Hypothalamus (tissue), 51 donors: Measurements from ENCODE around the gene SYNE1.

Source experiments
- DNase-seq, 51 donors: peaks; one replicate each; lab custom pipeline; 2025; lab: John Stamatoyannopoulos, UW

SYNE1 gene

DNA sequence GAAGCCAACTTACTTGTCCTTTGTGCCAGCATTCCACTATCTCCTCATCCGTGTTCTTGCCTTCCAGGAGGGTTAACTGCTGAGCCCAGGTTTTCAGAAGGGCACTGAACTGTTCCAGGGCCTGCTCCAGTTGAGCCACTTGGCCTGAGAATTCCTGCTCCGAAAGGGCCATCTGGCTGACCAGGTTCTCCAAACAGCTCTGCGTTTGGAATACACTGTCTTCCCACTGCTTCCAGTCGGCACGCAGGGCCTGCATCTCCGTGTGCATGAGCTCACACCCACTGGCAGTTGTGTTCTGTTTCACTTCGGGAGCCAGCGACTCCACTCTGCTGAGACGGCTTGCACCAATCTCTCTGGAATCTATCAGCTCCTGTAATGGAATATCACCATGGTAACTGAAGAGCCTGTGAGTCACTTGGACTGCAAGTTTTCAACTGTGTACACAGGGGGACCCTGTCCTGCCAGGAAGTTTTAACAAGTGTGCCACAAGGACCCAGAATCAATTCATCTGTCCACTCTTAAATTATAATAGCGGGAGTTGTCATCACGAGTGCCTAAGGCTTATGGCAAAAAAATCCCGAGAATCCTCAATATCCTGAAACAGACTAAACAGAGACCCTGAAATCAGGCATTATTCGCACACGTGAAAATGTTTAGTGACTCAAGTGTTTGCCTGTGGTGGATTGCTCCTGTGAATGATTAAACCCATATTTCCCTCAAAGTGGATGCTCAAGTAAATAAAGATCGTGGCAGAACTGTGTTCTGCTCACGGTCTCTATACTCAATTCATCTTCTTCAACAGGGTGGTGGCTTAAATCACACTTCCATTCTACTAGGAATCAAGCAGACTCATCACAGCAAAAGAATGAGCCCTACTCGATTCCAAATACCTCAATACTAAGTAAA is 255.9 kb downstream of the SYNE1 start:
- DNase-seq: peak in 45 of 51 donors; percentile 8 to 83 (median 41)

DNA sequence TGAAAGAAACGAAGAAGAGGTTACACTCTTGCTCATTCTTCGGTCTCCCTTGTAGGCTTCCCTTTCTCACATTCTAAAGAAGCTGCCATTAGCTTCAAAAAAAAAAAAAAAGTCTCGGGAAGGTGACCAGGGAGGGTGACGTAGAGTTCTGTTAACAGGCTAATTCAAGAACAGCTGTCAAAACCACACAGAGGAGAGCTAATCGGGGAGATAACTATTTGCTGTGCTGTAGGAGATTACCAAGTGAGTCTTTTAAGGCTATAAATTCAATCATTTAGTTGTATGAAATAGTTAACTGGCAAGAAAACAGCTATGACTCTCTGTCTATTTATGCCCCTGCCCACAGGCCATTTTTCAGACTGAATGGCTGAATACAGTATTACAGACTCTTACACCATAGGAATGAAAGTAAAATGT is 256.8 kb downstream of the SYNE1 start:
- peak in 3 of 51 donors; percentile 8 to 72 (median 27) for DNase-seq

DNA sequence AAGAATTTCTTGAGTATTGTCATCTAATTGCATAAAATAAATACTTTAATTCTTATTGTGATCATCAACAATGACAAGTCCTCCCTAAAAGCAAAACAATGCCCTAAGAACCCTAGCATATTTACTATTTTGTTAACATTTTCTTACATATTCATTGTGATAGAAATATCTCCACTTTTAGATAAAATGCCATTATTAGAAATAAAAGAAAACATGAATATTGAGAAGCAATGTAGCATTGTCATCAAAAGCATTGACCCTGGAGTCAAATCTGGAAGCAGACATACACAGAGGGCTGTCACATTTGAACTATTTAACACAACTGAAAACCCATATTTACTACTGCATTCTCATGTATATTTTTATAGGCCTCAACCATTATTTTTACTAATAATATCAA is 257.7 kb downstream of the SYNE1 start:
- DNase-seq: peak in 1 of 51 donors; percentile 11

DNA sequence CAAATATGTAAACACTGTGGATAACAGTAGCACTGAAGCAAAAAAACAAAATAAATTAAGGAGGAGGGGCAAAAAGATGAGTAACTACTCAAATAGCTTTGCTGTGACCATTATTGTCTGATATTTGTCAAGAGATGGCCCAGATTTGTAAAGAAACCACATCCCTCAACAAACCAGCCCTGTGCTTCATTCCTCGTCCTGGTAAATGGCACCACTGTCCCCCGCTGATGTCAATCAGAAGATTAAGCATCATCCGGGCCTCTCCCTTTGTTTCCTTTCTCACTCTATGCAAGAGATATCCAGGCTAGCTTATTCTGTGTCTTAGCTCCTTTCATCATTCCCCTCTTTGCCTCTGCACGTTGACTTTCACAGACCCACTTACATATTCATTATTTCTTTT is 259.0 kb downstream of the SYNE1 start:
- DNase-seq: peak in 9 of 51 donors; percentile 2 to 66 (median 15)

DNA sequence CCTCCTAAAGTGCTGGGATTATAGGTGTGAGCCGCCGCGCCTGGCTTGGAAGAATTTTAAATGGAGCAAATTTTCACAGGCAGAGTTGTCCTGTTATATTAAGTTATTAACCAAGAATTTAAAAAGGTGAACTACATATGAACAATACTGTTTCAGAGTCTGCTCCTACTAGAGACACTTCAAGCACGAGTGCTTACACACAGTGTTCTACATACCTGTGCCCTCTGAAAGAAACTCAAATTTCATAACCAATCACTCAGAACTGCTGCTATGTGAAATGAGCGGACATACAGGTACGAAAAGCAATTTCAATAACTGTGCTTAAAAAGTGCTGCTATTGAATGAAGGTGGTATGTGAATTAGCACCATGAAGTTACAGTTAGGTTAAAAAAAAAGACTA is 262.0 kb downstream of the SYNE1 start:
- DNase-seq: no peak

DNA sequence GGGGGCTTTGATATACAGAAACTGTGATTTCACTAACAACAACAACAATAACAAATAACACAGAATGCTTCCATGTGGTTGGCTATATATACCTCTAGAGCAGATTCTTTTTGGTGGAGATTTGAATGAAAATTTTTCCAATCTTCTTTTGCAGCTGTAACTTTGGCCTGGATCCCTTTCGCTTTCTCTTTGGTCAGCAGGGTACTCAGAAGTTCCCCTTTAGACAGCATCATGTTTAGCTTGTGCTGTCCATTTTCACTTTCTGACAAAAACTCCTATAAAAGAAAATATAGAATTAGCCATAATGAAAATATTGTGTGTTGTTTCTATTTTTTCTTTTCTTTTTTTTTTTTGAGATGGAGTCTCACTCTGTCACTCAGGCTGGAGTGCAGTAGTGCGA is 264.2 kb downstream of the SYNE1 start:
- DNase-seq: no peak

DNA sequence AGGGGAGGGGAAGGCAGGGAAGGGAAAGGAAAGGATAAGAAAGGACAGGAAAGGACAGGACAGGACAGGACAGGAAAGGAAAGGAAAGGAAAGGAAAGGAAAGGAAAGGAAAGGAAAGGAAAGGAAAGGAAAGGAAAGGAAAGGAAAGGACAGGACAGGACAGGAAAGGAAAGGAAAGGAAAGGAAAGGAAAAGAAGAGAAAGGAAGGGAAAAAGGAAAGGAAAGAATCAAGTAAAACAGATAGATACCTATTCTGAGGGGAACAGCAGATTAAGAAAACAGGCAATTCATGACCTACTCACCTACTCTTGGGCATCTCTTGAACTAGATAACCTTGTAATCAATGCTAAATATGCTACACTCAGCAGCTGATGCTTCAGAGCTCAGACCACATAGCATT is 265.4 kb downstream of the SYNE1 start:
- no peak for DNase-seq

DNA sequence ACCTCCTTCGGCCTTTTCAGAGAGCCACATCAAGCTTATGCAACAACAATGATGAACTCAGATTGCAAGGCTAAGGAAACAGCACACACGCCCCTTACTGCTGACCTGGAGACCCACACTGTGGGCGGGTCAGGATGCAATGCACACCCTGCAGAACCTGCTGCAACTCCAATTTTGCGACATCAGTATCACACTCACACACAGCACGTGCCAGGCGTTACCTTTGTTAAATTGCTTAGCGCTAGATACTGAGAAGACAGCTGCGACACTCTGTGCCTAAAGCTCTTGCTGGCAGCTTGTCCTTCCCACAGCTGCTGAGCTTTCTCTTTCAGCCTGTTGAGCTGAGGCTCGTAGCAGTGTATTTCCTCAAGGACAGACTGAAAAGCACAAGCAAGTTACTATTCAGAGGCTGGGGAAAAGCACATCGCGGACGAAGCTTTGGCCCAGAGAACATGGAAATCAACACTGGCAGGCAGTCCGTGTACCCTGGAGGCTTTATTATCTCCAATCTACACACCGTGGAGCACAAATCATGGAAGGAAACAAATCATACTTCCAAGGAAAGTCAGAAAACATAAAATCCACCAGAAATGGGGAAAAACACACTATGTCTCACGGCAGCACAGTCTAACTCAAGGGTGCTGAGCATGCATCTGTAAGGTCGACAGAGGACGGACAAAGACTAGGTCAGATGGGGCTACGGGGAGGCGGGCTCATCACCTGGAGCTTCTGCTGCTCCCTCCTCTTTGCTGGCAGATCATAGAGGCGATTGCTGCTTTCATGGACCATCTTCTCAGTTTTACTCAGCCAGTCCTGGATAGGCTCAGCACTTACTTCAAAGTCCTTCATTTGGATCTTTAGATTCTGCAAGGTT is 268.2 kb downstream of the SYNE1 start:
- DNase-seq: peak in 28 of 51 donors; percentile 8 to 62 (median 29)

DNA sequence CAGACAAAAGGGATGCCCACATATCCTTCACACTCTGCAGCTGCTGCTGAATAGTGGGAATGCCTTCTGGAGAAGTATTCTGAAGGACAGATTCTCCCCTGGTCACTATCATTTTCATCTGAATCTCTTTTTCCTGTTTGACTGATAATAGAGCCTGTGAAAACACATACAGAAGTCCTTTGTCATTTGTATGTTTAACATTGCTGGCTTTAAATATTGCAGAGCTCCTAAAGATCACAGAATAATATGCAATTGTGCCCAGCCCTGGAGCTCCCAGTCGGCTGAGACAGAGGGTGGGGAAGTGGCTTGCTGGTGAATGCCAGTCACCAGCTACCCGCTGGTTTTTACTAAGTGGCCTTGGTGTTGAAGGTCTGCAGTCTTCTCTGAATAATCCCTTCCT is 272.3 kb downstream of the SYNE1 start:
- DNase-seq: peak in 1 of 51 donors; percentile 5

DNA sequence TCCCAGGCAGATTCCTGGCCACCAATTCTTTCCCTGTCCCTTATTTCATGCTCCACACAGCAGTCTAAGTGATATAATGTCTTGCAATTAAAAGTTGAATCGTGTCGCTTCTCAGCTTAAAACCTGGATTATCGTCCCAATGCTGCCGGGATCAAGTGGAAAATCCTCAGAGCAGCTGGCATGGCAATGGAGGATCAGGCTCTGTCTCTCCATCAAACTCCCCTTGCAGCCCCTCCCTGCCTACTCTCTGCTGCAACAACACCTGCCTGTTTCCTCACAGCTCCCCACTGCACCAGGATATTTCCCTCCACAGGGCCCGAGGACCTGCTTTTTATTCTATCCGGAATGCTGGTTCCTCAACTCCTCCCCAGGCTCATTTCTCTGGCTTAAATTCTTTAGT is 277.1 kb downstream of the SYNE1 start:
- DNase-seq: no peak

DNA sequence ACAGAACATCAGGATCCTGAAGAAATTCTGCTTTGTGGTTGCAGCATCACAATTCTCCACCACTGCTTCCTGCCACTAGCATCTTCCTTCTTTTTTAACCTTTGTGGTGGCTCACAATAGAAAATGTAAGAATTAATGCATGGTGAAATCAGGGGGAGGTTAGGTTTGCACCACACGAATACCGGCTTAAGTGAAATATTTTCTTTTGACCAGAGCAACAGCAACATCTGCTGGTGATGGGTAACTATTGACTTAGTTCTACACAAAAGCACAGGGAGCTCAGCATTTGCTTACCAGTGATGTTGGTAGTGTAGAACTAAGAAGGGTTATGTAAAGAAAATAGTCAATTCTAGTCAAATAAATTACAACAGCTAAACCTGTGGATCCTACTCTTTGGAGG is 280.5 kb downstream of the SYNE1 start:
- DNase-seq: peak in 1 of 51 donors; percentile 25

DNA sequence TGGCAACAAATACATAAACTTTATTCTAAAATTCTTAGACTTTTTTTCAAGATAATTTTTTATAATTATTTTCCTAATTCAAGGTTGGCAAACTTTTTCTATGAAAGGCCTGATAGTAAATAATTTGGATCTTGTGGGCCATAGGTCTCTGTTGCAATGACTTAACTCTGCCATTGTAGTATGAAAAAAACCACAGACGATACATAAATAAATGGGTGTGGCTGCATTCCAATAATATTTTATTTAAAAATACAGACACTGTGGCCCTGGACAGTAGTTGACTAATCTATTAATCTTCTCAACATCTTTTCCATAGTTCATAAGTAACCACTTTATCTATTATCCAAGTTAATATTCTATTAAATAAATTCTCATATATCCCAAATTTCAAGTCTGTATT is 281.1 kb downstream of the SYNE1 start:
- DNase-seq: no peak

DNA sequence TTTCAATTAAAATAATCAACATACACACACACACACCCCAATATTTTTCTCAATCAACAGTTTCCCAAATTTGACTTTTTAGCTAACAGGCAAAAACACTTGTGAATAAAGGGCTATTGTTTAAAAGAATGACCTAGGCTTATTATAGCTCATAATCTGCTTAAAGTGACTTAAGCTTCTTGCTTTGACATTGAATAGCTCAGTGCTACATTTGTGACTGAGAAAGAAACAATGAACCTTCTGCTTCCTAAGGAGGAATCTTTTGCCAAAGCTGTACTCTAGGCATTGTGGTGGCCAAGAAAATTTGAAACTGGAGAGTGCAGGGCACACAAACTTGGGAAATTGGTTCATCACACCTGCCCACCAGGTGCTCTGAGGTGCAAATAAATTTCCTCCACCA is 282.0 kb downstream of the SYNE1 start:
- no peak for DNase-seq

DNA sequence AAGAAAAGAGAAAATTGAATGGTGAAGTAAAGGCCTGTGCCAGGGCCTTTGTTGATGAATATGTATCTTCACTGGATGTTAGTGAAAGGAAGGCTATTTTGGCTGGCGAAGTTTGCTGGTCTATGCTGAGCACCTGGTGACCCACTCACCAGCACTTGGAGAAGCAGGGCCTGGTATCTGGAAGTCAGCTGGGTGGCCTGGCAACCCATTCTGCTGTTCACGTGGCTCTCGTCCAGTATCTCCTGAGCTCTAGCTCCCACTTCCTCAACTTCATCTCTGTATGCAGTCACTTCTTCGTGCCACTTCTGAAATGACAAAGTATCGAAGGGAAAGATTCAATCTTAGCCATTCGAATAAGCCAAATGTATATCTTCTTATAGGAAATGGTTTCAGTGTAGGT is 283.7 kb downstream of the SYNE1 start:
- DNase-seq: peak in 8 of 51 donors; percentile 5 to 33 (median 8)

DNA sequence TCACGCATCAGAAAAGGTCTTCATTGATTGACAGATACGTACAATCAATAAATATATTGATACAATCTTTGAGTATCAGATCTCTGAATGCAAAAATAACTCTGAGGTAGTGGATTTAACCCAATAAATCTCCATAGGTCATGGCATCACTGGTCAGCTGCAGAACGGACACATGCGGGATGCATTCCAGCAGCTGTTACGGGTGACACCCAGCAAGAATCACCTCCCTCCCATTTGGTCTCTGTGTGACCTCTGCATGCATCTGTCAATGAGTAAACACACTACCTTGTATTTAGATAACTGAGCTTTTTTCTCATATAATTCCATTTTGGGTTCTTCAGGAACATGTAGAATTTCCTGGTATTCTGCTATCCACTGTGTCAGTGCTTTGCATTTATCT is 285.4 kb downstream of the SYNE1 start:
- DNase-seq: no peak

DNA sequence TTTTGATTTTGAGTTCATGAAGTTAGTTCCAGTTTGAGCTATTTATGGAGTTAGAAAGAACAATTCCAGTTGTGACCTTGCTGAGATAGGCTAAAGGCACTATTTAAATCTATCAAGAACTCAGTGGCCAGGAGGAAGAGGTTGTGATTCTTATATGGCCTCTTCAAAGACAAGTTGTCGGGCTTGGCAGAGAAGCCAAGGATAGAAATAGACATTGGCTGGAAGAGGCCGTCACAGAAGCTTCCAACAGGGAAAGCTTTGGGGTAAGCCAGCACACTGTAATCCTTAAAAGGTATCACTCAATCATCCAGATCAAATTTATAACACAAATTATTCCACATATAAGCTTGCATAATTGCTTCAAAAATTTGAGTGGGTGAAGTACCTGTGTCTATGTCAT is 286.1 kb downstream of the SYNE1 start:
- DNase-seq: no peak

DNA sequence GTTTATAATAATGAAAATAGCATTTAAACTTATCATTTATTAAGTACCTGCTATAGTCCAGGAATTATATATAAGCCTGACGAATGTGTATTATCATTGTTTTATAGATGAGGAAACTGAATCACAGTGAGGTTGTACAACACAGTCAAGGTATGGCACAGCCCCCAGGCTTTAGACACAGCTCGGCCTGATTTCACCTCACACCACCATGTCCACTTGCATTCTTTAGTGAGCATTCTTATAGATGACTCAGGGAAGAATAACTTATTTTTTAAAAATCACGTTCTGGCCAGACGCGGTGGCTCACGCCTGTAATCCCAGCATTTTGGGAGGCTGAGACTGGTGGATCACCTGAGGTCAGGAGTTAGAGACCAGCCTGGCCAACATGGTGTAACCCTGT is 289.0 kb downstream of the SYNE1 start:
- no peak for DNase-seq

DNA sequence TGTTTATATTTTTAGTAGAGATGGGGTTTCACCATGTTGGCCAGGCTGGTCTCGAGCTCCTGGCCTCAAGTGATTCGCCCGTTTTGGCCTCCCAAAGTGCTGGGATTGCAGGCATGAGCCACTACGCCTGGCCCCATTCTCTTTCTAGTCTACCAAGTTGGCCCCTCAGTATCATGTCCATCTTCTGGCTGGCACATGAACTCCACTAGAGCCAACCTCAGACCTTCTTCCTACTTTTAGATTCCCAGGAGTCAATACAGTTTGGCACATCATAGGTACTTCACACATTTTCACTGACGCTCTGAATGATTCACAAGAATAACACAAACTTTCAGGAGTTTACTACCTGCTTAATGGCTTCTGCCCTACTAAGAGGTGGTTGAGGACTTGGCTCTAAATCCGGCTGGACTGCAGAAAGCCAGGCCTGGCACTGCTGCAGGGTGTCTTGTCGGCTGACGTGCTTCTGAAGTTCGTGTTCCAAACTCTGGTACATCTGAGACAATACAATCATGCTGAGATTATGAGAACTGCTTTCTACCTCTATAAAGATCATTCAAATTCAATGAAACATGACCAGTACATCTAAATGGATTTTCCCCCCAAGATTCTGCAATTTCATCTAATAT is 293.3 kb downstream of the SYNE1 start:
- no peak for DNase-seq

DNA sequence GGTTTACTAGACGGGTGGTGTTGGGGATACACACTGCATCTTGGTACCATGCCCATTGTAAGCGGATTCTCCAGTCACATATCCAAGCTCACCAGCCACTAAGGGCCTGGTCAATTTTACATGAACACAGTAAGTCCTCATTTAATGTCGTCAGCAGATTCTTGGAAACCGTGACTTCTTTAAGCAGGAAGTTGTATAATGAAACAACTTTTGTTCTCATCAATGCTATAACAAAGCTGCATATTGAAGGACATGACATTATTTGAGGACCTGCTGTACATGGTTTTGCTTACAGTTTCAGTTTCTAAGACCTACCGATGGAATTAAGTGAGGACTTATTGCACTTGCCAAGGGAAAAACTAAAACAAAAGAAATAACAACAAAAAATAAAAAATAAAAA is 295.6 kb downstream of the SYNE1 start:
- no peak for DNase-seq

DNA sequence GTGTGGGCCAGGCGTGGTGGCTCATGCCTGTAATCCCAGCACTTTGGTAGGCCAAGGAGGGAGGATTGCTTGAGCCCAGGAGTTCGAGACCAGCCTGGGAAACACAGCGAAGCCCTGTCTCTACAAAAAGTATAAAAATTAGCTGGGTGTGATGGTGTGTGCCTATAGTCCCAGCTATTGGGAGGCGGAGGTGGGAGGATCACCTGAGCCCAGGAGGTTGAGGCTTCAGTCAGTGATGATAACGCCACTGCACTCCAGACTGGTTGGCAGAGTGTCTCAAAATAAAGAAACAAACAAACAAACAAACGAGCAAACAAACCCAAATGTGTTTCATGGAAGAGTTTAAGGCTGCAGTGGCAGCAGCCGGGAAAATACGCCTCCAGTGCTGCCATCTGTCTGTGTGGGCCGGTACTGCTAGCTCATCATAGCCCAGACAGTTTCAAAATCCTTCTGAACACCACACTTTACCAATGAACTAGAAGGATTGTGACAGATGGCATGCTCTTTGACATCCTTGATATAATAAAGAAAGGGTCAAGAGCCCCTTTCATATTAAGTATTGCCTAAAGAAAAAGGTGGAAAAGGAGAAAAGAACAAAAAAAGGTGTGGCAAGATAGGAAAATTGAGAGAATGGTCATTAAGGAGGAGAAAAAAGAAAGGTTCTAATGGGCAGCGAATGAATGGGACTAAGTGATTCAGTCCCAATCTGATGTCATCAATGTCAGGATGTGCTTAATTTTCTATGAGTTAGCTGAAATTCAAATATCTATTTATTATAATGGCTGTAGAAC is 298.6 kb downstream of the SYNE1 start:
- peak in 27 of 51 donors; percentile 2 to 68 (median 22) for DNase-seq
